Activated T-cell treated with anti-CD3 and anti-CD28 coated beads for 48 hours (primary cell): Measurements from ENCODE around the gene IL32.

Source experiments
- DNase-seq: peaks from one replicate; pipeline ENCODE4 v3.0.0-alpha.2; 2020; ENCODE audit warnings: low read depth

IL32 gene, protein sequence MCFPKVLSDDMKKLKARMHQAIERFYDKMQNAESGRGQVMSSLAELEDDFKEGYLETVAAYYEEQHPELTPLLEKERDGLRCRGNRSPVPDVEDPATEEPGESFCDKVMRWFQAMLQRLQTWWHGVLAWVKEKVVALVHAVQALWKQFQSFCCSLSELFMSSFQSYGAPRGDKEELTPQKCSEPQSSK

DNA sequence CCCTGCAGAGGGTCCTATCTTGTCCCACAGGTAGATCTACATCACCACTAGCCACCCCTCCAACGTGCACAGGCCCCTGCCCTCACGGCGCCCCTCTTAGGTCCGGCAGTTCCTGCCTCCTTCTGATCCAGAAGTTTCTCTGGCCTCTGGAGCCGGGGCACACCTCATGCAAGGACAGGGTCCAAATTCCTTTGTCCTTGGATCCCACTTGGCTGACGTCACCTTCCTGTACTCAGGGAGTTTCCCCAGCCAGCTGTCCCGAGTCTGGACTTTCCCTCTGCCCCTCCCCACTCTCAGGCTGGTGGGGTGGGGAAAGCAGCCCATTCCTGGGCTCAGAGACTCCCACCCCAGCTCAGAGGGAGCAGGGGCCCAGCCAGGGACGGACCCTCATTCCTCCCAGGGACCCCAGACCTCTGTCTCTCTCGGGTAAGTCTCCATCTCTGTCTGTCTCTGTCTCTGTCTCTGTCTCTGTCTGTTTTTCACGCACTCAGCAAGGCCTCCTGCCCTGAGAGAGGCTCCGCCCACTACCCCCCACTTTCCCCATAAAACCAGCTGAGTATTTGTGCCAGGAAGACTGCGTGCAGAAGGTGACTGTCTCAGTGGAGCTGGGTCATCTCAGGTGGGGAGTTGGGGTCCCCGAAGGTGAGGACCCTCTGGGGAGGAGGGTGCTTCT, at the start of gene IL32:
Gene IL32, plus strand, starts transcription at position 572 of the 673 bp plus-strand sequence. CDS start 172 bp downstream, outside the sequence.
- DNase-seq: peak; percentile 67

DNA sequence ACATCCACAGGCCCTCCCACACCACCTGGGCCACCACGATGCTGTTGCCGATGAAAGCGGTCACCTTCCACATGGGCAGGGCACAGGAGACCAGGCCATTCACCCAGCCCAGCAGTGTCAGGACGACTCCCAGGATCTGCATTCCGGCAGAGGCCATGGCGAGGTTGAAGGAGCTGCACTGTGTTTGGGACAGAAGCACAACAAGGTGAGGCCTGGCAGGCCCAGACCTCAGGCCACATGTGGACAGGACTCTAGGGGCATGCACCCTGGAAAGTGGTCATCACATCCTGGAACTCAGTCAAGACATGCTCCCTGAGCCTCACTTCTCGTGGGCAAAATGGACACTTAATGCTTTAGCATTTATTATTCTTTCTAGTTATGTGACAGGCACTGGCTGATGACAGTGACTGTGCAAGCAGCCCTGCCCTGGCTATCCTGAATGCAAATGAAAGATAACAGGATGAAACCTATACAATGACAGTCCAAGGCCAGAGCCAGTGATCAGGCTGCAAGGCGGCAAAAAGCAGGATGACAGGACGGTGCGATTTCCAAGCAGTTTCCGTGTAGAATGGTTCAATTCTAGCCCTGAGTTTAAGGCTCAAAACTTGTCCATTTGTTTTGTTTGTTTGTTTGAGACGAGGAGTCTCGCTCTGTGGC, 49.4 kb upstream of the IL32 start:
- DNase-seq: no peak

DNA sequence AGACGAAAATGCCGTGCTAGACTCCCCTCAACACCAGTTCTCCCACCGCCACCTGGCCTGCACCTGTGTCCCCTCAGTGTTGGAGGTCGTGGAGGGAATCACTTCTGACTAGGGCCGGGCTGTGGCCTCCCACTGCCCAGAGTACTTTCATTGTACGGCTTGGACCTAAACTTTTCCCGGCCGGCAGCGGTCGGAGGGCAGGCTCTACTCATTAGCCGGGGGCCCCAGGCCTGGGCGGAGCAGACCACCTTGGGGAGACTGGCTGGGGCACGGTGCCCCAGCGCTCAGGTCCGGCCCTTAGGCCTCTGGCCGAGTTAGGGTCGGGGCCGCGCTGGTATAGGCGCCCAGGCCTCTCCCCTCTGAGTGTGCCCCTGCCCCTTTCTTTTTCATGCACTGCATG, 48.1 kb upstream of the IL32 start:
- DNase-seq: no peak

DNA sequence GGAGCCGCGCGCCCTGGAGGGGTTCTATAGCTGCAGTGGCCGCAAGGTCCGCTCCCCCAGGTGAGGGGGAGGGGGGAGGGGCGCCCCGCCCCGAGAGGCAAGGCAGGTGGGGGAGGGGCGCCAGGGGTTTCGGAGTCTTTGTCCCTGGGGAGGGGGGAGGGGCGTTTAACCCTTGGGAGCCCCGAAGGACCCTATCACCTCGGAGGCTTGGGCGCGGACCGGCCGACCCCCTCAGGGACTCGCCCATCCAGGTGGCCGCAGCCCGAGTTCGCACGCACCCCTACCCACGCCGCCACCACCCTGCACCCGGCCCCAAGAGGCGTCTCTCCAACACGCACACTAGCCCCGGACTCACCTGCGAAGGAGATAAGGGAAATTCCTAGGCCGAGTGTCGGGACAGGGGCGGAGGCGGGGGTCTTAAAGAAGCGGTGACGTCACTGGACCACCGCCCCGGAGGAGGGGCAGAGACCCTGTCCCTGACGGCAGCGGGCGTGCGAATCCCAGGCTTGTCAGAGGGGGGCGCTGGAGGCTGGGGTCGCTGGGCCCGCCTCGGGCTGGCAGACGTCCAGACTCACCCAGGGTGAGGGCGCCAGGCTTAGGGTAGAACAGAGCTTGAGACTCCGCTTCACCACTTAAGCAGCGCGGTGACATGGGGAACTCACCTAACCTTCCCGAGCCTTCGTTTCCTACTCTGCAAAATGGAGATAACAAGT, 47.5 kb upstream of the IL32 start, which contains the start of gene CLDN6:
Gene CLDN6, minus strand, starts transcription at position 390 of the 713 bp plus-strand sequence. CDS start 2,162 bp downstream, outside the sequence.
- no peak for DNase-seq

DNA sequence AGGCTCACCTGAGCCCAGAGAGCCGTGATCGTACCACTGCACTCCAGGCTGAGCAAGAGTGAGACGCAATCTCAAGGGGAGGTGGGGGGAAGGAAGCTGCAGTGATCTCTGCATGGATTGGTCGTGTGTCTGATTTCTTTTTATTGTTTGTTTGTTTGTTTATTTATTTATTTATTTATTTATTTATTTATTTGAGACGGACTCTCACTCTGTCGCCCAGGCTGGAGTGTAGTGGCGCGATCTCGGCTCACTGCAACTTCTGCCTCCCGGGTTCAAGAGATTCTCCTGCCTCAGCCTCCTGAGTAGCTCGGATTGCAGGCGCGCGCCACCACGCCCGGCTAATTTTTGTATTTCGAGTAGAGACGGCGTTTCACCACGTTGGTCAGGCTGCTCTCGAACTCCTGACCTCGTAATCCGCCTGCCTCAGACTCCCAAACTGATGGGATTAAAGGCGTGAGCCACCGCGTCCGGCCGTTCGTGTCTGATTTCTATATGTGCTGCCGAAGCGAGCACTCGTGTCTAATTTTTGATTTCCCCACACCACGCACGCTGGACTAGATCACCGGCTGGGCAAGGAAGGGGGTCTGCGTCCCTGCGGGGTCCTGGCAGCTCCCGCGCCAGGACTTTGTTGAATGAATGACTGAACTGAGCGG, 45.7 kb upstream of the IL32 start:
- no peak for DNase-seq

DNA sequence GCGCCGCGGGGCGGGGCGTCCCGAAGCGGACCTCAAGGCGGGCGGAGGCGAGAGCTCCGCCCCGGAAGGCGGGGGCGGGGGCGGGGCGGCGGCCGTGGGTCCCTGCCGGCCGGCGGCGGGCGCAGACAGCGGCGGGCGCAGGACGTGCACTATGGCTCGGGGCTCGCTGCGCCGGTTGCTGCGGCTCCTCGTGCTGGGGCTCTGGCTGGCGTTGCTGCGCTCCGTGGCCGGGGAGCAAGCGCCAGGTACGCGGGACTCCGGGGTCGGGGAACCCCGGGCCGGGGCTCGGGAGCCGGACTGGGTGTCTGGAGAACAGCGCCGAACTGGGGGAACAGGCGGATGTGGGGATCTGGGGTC, 45.2 kb upstream of the IL32 start, which contains the start of gene TNFRSF12A:
Gene TNFRSF12A, plus strand, starts transcription at position 122 of the 357 bp plus-strand sequence. Its CDS starts 30 bp downstream, at position 152.
- peak; percentile 77 for DNase-seq

DNA sequence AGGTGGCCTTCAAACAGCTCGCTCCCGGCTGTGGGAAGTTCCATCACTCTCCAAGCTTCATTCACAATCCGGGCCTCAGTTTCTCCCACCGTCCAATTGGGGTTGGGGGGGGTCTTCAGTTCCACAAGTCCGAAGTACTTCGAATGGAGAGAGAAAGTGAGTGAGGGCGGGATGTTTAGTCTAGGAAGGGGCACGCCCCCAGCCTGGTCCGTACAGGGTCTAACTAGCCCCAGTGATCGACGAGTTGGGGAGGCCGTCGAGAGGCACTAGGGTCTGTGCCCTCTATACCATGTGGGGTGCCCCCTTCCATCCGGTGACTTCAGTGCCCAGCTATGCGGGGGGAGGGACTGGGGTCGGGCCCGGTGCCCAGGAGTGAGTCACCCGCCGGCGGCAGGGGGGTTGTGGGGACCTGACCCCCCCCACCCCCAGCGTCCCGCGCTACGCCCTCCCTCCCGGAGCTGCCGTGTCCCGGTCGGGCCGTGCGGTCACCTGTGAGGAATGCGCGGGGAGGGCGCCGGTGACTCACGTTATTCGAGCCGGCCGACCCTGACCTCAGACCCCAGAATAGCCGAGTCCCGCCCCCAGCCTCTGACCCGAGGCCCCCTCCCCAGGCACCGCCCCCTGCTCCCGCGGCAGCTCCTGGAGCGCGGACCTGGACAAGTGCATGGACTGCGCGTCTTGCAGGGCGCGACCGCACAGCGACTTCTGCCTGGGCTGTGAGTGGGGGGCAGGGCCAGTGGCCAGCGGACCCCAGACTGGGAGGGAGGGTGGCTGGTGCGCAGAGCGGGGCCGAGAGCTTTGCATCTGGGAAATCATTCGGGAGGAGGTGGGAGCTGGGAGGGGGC, 44.6 kb upstream of the IL32 start:
- peak; percentile 46 for DNase-seq

DNA sequence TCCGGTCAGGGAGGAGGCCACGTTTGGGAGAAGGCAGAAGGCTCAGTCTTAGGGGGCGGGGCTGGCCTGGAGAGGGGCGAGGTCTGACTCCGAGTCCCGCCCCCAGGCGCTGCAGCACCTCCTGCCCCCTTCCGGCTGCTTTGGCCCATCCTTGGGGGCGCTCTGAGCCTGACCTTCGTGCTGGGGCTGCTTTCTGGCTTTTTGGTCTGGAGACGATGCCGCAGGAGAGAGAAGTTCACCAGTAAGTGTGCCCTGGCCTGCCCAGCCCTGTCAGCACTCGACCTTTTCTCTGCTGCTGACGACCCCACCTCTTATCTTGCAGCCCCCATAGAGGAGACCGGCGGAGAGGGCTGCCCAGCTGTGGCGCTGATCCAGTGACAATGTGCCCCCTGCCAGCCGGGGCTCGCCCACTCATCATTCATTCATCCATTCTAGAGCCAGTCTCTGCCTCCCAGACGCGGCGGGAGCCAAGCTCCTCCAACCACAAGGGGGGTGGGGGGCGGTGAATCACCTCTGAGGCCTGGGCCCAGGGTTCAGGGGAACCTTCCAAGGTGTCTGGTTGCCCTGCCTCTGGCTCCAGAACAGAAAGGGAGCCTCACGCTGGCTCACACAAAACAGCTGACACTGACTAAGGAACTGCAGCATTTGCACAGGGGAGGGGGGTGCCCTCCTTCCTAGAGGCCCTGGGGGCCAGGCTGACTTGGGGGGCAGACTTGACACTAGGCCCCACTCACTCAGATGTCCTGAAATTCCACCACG, 43.8 kb upstream of the IL32 start:
- peak; percentile 88 for DNase-seq

DNA sequence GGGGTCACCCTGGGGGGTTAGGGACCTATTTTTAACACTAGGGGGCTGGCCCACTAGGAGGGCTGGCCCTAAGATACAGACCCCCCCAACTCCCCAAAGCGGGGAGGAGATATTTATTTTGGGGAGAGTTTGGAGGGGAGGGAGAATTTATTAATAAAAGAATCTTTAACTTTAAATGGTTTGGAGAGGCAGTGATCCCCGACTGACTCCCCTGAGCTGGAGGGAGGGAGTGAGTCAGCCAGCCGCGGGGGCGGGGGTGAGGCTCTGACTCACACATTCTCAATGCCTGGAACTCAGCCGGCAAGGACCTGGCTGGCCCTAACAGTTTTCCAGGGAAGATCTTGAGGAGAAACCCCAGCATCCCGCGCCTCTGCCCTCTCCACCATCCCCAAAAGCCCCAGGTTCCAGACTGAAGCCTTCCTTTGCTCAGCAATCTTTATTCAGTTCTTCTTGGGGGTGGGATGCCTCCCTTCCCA, 43.2 kb upstream of the IL32 start:
- peak; percentile 86 for DNase-seq

DNA sequence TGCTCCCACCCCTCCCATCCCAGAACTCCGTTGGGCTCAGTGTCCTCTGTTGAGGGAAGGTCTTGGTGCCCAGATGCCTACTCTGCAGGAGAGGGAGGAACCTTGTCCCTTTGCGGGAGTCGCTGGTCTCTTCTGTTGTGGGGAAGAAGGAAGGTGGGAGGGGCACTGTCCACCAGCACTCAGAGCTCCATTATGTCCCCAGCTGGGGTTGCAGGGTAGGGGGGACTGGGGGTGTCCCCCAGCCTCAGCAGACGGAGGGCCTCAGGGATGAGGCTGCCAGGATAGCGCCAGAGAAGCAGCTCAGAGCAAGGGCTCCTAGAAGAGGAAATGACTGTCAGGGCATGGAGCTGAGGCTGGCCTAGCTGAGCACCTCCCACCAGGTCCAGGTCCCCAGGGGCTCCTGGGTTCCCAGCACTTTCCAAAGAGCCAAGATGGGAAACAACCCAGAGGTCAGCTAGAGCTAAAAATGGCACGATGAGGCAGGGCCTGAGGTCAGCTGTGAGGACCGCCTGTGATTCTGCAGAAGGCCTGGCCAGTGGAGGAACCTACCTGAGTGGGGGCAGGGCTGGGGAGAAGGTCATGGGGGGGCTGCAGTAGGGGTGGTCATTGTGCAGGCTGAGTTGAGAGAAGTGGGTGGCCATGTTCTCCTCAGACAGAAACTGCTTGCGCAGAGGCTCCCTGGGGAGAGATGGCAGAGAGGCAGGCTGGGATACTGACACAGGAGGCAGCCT, 42.6 kb upstream of the IL32 start:
- DNase-seq: no peak

DNA sequence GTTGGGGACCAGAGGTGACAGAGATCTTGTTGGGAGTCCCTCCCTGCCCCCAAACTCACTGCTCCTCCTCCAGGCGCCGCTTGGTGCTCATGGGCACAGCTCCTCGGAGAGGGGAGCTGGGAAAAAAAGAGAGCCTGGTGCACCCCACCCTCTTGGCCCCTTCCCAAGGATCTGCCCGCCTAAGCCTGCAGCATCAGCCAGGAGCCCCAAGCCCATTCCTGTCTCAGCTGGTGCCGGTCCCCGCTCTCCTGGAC, 42.1 kb upstream of the IL32 start:
- no peak for DNase-seq

DNA sequence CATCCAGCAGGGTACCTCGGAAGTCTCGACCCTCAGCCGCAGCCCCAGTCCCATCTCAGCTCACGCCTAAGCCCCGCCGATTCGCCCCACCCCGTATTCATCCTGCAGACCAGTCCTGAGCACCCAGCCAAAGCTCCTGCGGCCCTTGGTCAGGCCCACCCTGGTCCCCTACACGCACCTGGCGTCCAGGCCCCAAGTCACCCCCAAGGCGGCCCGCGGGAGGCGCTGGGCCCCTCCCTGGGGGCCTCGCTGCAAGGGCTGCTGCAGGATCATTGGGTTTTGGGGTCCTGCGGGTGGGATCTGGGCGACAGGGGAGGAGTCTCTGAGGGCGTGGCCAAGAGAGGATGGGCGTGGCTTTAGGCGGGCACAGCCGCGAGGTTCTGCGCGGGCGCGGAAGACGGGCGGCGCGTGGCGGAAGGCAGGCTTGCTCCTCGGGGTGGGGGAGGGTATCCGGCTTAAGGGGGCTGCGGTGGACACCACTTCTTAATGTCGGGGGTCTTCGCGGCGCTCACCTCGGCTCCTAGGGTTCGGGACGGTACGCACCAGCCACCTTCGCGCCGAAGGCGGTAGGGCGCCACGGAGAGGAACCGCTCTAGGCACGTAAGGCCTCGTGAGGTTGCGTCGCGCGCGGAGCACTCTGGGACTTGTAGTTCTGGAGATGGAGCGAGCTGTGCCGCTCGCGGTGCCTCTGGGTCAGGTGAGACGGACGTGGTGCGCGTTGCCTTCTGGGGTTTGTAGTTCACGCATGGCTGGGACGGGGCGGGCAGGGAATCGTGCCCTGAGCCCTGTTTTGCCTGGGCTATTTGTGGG, 41.6 kb upstream of the IL32 start, which contains the start of the genes HCFC1R1 and THOC6:
Gene HCFC1R1, minus strand, starts transcription at position 274 of the 810 bp plus-strand sequence. Its CDS starts 1 bp downstream, at position 273.
Gene THOC6, plus strand, starts transcription at position 367 of the 810 bp plus-strand sequence. Its CDS starts 292 bp downstream, at position 659.
- DNase-seq: peak; percentile 93

DNA sequence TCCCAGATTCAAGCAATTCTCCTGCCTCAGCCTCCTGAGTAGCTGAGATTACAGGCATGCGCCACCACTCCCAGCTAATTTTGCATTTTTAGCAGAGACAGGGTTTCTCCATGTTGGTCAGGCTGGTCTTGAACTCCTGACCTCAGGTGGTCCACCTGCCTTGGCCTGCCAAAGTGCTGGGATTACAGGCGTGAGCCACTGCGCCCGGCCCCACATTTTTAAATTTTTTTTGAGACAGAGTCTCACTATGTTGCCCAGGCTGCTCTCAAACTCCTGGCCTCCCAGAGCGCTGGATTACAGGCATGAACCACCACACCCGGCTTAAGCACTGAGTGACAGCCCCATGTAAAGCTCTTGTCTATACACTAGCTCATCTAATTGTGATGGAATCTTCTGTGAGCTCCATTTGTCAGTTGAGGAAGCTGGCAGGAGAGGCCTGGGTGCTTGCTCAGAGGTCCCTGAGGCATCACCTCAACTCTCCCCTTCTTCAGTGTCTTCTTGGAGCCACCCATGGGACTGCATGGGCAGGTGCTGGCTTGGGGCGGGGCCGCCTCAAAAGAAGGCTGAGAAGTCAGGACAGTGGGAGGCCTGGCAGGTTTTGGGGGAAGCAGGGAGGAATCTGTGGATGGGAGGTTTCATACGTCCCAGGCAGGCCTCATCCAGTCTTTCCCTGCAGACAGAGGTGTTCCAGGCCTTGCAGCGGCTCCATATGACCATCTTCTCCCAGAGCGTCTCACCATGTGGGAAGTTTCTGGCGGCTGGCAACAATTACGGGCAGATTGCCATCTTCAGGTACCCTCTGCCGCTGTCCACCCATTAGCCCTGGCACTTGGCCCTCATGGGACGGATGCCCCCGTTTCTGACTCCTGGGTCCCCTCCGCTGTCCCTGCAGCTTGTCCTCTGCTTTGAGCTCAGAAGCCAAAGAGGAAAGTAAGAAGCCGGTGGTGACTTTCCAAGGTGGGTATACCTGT, 40.1 kb upstream of the IL32 start:
- no peak for DNase-seq

DNA sequence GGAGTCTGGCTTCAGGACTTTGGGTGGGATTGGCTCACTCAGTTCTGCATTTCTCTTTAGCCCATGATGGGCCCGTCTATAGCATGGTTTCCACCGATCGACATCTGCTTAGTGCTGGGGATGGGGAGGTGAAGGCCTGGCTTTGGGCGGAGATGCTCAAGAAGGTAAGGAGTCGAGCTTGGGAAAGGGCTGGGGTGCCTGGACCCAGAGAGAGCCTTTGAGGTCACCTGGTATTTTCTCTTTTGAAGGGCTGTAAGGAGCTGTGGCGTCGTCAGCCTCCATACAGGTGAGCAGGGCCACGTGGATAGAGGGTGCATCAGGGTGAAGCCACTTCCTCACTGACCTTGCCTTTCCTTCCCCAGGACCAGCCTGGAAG, 39.4 kb upstream of the IL32 start:
- no peak for DNase-seq

DNA sequence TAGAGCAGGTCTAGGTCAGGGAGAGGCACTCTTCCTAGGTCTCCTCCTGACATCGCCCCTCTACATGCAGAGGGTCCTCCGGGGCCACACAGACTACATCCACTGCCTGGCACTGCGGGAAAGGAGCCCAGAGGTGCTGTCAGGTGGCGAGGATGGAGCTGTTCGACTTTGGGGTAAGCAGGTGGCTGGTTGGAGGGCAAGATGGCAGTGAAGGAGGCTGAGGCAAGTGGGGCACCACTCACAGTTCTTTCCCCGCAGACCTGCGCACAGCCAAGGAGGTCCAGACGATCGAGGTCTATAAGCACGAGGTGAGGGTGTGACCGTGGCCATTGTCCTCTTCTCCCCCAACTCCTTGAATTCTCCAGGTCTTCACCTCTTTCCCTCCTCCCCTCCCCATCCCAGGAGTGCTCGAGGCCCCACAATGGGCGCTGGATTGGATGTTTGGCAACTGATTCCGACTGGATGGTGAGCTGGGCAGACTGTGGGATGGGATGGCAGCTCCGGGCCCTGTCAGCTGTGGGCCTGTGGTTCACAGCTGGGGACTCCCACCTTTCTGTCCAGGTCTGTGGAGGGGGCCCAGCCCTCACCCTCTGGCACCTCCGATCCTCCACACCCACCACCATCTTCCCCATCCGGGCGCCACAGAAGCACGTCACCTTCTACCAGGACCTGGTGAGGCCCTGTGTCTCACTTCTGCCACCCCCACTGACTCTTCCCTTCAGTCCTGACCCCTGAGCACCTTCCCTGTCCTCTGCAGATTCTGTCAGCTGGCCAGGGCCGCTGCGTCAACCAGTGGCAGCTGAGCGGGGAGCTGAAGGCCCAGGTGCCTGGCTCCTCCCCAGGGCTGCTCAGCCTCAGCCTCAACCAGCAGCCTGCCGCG, 38.6 kb upstream of the IL32 start:
- DNase-seq: no peak

DNA sequence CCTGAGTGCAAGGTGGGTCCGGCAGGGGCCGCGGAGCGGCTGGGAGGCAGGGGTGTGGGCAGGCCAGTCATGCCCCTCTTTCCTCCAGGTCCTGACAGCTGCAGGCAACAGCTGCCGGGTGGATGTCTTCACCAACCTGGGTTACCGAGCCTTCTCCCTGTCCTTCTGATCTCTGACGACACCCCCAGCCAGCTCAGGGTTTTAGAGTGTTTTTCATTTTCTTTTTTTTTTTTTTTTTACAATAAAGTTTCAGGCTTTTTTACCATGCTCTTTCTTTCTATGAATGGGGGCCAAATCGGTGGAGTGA, 38.0 kb upstream of the IL32 start:
- DNase-seq: no peak
